Body of pancreas (tissue), 4 donors: Measurements from ENCODE around the gene ITGB1BP1. TPM values are rescaled to one million over a fixed set of nuclear protein-coding genes. Genes with fewer than 3 reads are reported as not detected.

Source experiments
- ATAC-seq: fragments of 150-250 bp; one replicate; pipeline ENCODE4 v1.9.1; 2016
- DNase-seq, 4 donors: peaks; one replicate each; pipeline ENCODE4 v3.0.0-alpha.2; 2019
- H3K27ac ChIP-seq, 4 donors: fragments of 200-600 bp; sonication (generic); 1 replicate in 3 of 4; 2 replicates in 1 of 4; pipeline versions ENCODE4 v1.5.1 to v1.6.1; 2016 to 2019; ENCODE audit warnings: mild to moderate bottlenecking in 1 of 4, mixed read lengths in 1 of 4, moderate library complexity in 1 of 4
- H3K27me3 ChIP-seq, 2 donors: fragments of 200-600 bp; sonication (generic); one replicate each; pipeline ENCODE4 v1.6.0; 2016; ENCODE audit warnings: mild to moderate bottlenecking in 1 of 2
- H3K36me3 ChIP-seq, 2 donors: fragments of 200-600 bp; sonication (generic); replicated peaks in 1 of 2; 2 replicates each; pipeline ENCODE4 v1.5.1; 2016; ENCODE audit warnings: low read depth in 2 of 2; ENCODE audit not compliant: insufficient read depth in 1 of 2
- H3K4me1 ChIP-seq: fragments of 200-600 bp; sonication (generic); one replicate; pipeline ENCODE4 v1.6.0; 2016
- H3K4me3 ChIP-seq, 2 donors: fragments of 200-600 bp; sonication (generic); 1 replicate in 1 of 2; 2 replicates in 1 of 2; pipeline ENCODE4 v1.5.1; 2016 to 2019
- H3K9me3 ChIP-seq, 3 donors: fragments of 200-600 bp; sonication (generic); 1 replicate in 2 of 3; 2 replicates in 1 of 3; pipeline ENCODE4 v1.5.1; 2016
- CTCF ChIP-seq, 7 experiments: fragments of 450-650 bp in 4 of 7; fragments of 200-600 bp in 3 of 7; sonication (generic) in 3 of 7; IDR thresholded peaks; one replicate each; pipeline ENCODE4 v1.5.1; 2016 to 2019; ENCODE audit warnings: antibody characterized with exemption in 7 of 7
- POLR2A ChIP-seq, 3 donors: fragments of 450-650 bp; IDR thresholded peaks; one replicate each; pipeline ENCODE4 v1.6.1; 2016; ENCODE audit warnings: antibody characterized with exemption in 3 of 3, mild to moderate bottlenecking in 2 of 3
- WGBS, 2 donors: methylation state at CpG; one replicate each; pipeline ENCODE4 v1.1.5; 2017; 5-methylcytosine and 5-hydroxymethylcytosine counted together
- intact Hi-C: fragments of 100-400 bp; cut with DNase I; formaldehyde crosslinking; loops from one replicate; pipeline ENCODE4 v1.15.1; 2023
- total RNA-seq, 2 donors: library from RNA; depleted of rRNA; stranded (reverse); fragments of >200 nt; gene quantifications; one replicate each; pipeline ENCODE4 v1.1.0, GENCODE V29; 2016

The ITGB1BP1 gene
- total RNA-seq, 2 donors from 2014 or later, result 16.6 to 28.3 TPM

GRCh38 chr2:9466147-9466683 is 42.9 kb upstream of the ITGB1BP1 start:
- H3K4me3 ChIP-seq, result no peak overlapping the region
- H3K4me1 ChIP-seq, result no peaks in the 10 kb centered on the region
- no peak for ATAC-seq
- TF ChIP-seq POLR2A (IDR thresholded peaks at IDR 0.05) (no peak), CTCF (IDR thresholded peaks at IDR 0.05) (no peak)
- no peaks in the 10 kb centered on the region for H3K27me3 ChIP-seq
- no peak overlapping the region for H3K27ac ChIP-seq
- no peaks in the 10 kb centered on the region for H3K9me3 ChIP-seq
- no peaks in the 10 kb centered on the region for H3K36me3 ChIP-seq
- intact Hi-C loops, result no loop called here
- 94% methylated on average over 46 of the region's 46 CpGs for WGBS, 2 donors
- no peak for DNase-seq

- no peak for TF ChIP-seq POLR2A (IDR thresholded peaks at IDR 0.05)
- no peak for TF ChIP-seq CTCF (IDR thresholded peaks at IDR 0.05)
- intact Hi-C loops, result no loop called here
- Histone ChIP-seq H3K4me1 (no peaks in the 10 kb centered on the region), H3K9me3 (no peaks in the 10 kb centered on the region), H3K27me3 (no peaks in the 10 kb centered on the region), H3K27ac (no peak overlapping the region), H3K4me3 (no peak overlapping the region), H3K36me3 (no peaks in the 10 kb centered on the region)
- 87 to 88% methylated on average over 7 of the region's 7 CpGs for WGBS, 2 donors
- DNase-seq (no peak), ATAC-seq (no peak)
Measured at GRCh38 chr2:9465170-9465569, 41.8 kb upstream of the ITGB1BP1 start.

GRCh38 chr2:9463698-9464034 is 40.3 kb upstream of the ITGB1BP1 start:
- DNase-seq, result no peak
- Histone ChIP-seq H3K9me3 (no peaks in the 10 kb centered on the region), H3K36me3 (no peaks in the 10 kb centered on the region), H3K27me3 (no peaks in the 10 kb centered on the region), H3K4me1 (no peaks in the 10 kb centered on the region), H3K4me3 (no peak overlapping the region), H3K27ac (no peak overlapping the region)
- WGBS, 2 donors, result 73 to 81% methylated on average over 7 of the region's 7 CpGs
- intact Hi-C loops, result no loop called here
- no peak for ATAC-seq
- TF ChIP-seq CTCF (IDR thresholded peaks at IDR 0.05), result no peak
- no peak for TF ChIP-seq POLR2A (IDR thresholded peaks at IDR 0.05)

GRCh38 chr2:9462886-9463697 is 39.8 kb upstream of the ITGB1BP1 start:
- Histone ChIP-seq H3K4me1 (no peaks in the 10 kb centered on the region), H3K36me3 (no peaks in the 10 kb centered on the region), H3K27me3 (no peaks in the 10 kb centered on the region), H3K4me3 (no peak overlapping the region), H3K27ac (no peak overlapping the region), H3K9me3 (no peaks in the 10 kb centered on the region)
- intact Hi-C loops, result no loop called here
- 77 to 83% methylated on average over 6 of the region's 6 CpGs for WGBS, 2 donors
- TF ChIP-seq POLR2A (IDR thresholded peaks at IDR 0.05) (no peak), CTCF (IDR thresholded peaks at IDR 0.05) (no peak)
- DNase-seq (no peak), ATAC-seq (no peak)

GRCh38 chr2:9462313-9462712 is 39.0 kb upstream of the ITGB1BP1 start:
- no peak for ATAC-seq
- no peak for TF ChIP-seq POLR2A (IDR thresholded peaks at IDR 0.05)
- no peak for TF ChIP-seq CTCF (IDR thresholded peaks at IDR 0.05)
- no peaks in the 10 kb centered on the region for H3K9me3 ChIP-seq
- H3K27me3 ChIP-seq, result no peaks in the 10 kb centered on the region
- no peak overlapping the region for H3K4me3 ChIP-seq
- no peak overlapping the region for H3K27ac ChIP-seq
- 81 to 92% methylated on average over 5 of the region's 5 CpGs for WGBS, 2 donors
- no peaks in the 10 kb centered on the region for H3K36me3 ChIP-seq
- no peaks in the 10 kb centered on the region for H3K4me1 ChIP-seq
- DNase-seq, result no peak
- intact Hi-C loops, result no loop called here
